ENCODE results near the gene VDAC1.

DNA sequence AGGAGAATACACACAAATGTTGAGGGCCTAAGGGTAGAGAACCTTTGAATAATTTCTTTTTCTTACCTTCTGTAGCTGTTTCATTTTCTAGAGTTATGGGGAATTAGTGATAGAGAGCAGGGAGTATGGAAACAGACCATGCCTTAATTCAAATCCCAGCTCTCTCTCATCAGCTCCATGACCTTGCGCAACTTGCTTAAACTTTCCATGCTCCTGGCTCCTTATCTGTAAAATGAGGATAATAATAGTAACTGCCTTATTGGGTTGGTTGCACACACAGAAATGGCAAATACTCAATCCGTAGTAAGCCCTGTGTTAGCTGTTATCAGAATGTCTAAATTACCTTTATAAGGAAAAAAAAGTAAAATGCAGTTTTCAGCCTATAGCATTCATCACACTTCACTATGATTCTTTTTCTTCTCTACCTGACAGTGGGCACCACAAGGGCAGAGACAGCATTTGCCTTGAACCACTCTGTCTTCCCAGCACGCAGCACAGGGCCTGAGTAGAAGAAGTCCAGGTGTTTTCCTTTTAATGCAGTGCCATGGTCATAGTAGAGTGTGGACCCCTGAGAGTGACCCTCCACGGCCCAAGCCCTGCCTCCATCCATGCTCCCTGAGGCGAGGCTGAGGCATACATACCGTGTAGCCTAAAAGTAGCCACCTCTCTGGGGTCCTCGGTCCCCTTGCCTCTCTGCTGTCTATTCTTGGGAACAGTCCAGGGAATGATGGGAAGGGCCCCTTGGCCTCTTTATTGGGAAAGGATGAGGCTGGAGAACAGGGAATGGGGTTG lies 53.8 kb downstream of the VDAC1 start:
- TF ChIP-seq EZH2 (IDR thresholded peaks at IDR 0.05; ENCODE audit: borderline replicate concordance, low read depth, low read length, severe bottlenecking): no peak
- TF ChIP-seq, protein P1, sequence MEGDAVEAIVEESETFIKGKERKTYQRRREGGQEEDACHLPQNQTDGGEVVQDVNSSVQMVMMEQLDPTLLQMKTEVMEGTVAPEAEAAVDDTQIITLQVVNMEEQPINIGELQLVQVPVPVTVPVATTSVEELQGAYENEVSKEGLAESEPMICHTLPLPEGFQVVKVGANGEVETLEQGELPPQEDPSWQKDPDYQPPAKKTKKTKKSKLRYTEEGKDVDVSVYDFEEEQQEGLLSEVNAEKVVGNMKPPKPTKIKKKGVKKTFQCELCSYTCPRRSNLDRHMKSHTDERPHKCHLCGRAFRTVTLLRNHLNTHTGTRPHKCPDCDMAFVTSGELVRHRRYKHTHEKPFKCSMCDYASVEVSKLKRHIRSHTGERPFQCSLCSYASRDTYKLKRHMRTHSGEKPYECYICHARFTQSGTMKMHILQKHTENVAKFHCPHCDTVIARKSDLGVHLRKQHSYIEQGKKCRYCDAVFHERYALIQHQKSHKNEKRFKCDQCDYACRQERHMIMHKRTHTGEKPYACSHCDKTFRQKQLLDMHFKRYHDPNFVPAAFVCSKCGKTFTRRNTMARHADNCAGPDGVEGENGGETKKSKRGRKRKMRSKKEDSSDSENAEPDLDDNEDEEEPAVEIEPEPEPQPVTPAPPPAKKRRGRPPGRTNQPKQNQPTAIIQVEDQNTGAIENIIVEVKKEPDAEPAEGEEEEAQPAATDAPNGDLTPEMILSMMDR (IDR thresholded peaks at IDR 0.05; ENCODE audit: borderline replicate concordance, extremely low read depth, low read length, poor library complexity, severe bottlenecking): no peak
